Measurements from ENCODE around the gene SH3TC2.

Gene SH3TC2

DNA sequence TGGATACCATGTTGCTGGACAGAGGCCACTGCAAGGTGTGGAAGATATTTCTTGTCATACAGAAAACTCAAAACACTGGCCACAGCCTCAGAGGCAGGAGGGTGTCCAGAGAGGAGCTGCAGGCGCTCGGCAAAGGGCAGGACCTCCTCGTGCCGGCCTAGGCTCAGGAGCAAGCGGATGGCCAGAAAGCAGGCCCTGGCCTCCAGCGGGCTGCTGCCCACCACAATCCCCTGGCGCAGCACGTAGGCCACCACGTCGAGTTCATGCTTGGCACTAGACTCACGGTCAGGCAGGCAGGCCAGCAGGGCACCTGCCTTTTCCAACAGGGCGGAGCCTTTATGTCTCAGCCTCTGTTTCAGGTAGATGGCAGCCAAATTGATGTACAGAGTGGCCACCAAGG, 35.2 kb downstream of the SH3TC2 start:
- no peak for DNase-seq

DNA sequence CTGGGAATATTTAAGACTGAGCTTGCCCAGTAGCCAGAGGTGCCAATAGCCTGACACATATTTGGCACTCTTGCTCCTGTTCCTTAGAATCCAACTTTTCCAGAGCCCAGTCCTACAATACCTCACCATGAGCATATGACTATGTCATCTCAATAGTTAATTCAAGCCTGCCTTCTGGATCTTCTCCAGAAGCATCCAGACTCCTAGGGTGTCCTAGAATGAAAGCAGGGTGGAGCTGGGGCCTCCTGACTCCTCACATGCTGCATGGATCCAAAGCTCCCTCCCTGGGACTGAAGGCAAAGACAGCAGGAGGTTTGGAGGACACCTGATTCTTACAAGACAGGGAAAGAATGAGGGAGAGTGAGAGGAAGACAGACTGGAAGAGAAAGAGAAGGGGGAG, 37.9 kb downstream of the SH3TC2 start:
- DNase-seq: no peak

DNA sequence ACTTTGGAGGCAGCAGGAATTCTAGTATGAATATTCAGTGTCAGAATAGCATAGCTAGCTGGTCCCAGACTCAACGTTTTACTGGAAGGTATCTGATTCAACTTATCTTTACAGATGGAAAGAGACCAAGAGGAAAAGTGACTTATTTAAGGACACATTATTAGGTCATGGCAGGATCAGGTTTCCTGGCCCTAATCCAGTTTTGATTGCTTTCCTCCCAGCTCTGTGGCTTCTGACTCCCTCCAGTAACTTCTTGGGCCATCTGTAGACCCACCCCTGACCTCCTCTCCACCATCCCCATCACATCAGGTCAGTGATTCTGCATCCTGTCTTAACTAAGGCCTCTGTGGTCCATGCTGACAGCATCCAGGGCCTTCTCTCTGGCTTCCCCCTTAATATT, 38.4 kb downstream of the SH3TC2 start:
- no peak for DNase-seq

DNA sequence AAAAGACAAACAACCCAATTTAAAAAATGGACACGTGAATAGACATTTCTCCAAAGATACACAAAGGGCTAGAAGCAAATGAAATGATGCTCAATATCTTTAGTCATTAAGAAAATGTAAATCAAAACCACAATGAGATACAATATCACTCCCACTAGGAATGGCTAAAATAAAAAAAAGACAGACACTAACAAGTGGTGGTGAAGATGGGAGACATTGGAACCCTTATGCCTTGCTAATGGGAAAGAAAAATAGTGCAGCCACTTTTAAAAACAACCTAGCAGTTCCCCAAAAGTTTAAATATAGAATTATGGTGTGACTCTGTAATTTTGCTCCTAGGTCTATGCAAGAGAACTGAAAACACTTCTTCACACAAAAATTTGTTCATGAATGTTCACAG, 40.7 kb downstream of the SH3TC2 start:
- no peak for DNase-seq

DNA sequence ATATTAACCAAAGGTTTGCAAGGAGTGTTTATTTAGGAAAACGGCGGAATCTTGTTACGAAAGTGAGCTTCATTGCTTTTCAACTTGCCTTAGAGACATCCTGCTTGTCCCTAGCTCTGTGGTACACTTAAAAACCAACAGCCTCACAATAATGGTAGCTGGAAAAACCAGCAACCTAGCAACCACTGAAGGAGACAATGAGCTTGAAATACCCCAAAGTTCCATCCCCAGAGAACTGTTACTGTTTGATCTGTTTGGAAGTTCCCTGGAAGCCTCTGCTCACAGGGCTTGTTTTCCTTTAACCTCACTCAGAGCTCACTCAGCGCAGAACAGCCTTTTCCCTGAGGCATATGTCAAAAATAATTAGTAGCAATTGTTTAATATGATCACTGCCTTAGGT, 43.2 kb downstream of the SH3TC2 start:
- DNase-seq: no peak

DNA sequence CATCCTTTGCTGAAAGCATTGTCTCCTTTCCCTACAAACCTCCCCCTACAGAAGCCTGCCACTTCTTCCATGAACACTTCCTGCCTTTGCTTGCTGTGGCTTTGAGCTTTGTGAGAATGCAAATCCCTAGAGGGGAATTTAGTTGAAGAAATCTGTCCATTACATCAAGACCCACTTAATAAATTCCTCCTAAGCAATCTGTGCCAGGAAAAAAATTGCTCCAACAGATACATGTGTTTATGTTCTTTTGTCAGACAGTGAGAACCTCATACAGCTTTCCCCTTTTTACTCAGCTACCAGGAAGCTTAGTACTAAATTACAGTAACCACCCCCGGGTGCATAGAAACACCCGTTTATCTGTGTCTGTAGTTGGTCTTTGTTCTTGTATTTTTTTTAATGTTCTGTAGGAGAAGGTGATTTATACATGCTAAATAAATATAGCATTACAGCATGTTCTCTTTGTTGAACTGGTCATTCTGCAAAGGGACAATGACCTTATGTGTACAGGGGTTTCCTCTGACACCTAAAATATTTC, 43.9 kb downstream of the SH3TC2 start:
- DNase-seq: no peak

DNA sequence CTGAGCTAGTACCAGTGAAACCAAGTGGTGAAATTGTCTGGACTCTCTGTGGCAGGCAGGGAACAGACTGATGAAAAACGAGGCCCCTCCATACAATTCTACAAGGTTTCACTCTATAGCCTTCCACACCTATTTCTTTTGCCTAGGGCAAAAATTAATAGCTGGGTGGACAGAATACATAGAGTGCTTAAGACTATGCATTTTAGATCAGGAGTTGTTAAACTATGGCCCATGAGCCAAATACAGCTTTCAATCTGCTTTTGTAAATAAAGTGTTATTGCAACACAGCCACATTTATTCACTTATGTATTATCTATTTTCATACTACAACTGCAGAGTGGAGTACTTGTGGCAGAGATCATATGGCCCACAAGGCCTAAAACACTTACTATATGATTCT, 45.2 kb downstream of the SH3TC2 start:
- DNase-seq: no peak

DNA sequence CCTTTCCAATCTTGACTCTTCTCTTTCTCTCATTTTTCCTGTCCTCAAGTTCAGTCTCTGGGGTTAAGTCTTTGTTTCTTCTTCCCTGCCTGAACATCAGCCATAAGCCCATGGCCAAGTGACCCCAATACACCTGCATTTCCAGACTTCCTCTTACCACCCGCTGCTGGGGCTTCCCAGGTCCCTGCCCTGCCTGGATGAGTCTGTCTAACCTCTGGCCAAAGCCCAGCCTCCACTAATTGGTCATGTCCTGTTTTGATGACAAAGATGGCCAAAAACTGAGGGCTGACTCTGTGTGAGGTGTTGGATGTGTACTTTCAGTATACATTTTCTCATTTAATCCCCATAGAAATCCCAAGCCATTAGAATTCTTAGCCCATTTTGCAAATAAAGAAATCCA, 47.3 kb downstream of the SH3TC2 start:
- no peak for DNase-seq

DNA sequence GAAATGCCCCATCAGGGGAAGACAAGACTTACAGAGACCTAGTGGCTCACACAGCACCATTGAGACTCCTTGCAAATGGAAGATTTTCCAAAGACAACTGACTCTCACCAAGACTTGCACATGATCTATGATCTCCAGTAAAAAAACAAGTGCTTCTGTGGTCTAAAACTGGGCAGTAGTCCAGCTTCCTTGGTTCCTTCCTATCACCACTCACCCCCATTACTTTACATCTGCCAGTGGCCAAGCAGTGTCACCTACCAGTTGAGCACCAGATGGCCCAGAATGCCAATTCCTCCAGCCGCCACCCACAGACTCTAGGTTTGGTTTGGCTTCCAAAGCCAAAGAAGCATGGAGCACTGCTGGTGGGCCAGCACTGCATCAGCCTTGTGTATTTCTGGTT, 47.7 kb downstream of the SH3TC2 start:
- no peak for DNase-seq

DNA sequence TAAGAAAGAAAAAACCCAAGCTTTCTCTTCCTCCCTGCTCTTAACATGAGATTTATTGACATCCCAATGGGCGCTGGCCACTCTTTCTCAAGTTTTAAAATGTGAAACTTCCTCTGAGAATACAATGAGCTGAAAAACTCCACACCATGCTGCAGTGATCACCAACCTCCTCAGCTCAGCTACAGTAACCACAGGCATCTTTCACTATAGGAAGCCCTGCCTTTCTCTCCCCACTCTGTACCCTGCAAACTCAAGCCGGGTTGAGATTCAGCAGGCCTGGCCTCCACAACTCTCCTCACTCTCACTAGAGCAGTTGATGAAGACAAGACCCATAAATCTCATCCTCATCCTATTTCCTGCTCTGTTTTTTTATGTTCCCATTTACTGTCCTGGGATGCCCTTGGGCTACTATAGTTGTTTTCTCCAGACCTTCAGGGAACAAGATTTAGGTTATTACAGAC, 48.3 kb downstream of the SH3TC2 start:
- DNase-seq: no peak

DNA sequence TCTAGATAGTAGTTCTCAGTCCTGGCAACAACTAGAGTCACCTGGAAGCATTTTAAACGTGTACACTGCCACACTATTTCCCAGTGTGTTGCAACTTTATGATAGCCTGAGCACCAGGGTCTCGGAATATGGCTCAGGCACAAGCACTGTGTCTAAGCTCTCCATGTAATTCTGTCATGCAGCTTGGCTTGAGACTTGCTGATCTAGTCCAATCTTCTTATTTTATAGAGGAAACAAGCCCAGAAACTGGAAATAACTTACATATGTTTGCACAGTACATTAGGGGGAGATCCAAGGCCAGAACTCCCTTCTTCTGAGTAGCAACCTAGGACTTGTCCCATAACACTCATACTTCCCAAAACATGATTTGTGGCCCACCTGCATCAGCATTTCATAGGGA, 49.1 kb downstream of the SH3TC2 start:
- DNase-seq: no peak

DNA sequence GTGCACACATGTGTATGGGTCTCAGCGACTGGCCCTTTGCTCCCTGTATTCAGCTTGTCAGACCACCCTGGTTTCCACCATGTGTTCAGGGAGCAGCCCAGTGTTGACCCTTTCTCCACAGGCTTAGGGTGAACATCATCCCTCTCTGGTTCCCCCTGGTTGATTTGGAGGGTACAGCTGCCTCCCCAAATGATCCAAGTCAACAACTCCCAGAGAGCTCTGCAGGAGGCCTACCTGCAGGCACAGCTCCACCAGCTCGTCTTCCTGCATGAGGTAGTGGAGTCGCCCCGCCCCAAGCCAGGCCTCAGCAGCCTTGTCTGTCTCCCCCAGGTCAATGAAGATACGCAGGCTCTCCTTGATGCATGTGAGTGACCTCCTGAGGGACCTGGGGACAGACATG, 50.5 kb downstream of the SH3TC2 start:
- no peak for DNase-seq

DNA sequence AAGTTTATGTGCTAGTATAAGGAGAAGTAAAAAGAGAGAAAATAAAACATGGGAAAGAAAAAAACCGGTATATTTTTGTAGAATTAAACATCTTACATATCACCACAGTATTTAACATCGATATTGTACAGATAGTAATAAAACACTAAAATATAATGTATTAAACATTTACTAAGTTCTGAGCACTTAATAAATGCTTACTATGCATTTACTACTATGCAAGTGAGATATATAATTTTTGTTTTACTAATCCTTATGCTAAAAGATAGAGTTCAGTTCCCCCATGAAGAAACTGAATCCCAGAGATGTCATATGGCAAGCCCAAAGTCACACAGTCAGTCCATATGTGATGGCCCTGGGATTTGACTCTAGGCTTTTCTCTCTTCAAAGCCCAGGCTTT, 51.1 kb downstream of the SH3TC2 start:
- DNase-seq: no peak

DNA sequence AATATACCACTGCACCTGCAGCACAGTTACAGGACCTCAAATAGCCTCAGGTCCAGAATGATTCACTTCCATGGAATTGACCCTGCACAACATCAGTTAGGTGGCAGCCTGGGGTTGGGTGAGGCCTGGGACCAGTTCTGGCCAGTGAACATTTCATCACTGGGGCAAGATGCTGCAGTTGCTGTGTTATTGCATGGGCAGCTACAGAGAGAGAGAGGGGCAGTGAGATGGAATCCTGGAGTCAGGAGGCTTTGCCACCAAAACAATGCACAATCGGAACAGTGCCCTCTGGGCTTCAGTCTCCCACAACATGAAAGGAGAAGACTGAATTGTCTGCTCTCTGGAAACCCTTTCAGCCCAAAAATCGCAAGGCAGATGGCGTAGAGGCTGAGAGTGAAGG, 51.8 kb downstream of the SH3TC2 start:
- DNase-seq: no peak

DNA sequence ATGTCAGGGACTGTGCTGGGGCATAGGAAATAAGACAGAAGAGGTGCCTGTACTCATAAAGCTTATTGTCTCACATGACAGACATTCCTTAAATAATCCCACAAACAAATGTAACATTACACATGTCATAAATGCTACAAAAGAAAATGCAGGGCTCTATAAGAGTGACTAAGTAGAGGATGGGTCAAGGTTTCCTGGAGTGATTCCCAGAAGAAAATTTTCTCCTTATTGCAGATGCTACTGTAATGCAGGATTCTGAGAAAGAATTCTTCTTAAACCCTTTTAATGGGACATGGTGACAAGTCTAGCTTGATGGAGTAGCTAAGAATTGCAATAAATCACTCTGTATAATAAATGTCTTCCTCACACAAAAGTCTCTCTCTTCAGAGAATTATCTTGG, 55.7 kb downstream of the SH3TC2 start:
- DNase-seq: no peak

DNA sequence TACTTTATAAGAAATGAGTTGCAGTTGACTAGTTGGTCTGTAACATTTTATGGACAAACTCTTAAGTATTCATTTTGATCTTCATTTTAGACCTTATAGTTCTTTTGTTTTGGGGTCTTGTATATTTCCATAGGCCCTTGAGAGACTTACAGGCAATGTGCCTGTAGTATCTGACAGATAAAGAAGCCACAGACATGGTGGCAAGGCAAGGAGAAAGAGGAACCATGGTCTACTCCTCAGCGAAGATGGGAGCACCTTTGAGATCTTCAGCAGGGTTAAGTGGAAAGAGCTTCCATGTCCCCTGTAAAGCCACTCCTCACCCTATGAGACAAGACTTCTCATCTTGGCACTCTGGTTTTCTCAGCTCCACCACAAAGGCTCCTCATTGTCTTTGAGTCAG, 56.4 kb downstream of the SH3TC2 start:
- no peak for DNase-seq

DNA sequence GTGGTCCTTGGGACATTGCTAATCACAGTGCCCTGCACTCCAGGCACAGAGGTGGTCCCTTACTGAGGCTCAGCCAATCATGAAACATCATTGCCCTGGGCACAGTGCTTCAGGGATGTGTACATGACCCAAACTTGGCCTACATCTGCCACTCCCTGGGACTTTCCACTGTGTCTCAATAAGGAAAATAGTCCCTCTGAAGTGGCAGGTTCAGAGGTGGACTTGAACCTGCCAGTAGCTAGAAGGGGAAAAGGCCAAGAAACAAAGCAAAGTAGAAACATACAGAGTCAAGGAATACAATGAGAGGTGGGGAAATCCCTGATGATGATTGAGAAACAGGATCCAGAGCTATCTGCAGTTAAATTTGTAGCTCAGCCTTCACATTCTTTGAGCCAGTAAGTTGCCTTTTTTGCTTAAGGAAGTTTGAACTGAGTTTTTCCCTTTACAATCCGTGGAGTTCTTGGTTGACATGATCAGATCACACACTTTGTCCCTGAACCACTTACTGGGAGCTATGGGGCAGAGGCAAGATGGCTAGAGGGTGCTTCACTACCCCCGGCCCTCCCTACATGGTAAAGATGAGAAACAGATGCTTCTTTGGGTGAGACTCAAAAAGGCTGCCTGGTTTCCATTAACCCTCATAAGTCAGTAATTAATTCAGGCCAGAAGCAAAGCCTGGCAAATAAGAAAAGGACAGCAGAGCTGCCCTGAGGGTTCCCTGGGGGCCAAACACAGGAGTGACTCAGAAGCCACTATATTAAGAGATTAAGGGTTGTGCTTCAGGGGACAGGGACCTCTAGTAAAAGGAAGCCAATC, 57.6 kb downstream of the SH3TC2 start:
- DNase-seq: no peak

DNA sequence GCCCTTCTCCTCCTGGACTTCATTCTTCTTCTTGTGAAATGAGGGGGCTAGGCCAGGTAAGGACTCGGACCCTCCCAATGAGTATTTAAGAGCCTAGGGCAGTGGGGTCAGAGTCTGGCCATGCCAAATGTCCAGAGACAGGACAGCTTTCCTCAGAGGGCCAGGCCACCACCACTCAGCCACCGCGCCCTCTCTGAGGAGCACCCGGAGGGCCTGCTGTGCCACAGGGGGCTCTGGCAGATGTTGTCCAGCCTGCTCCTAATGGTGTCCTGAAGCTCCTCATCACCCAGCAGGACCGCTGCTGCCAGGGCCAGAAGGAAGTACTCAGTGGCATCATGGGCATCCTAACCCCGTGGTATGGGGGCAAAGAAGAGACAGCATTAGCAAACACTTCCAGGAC, 58.3 kb downstream of the SH3TC2 start:
- no peak for DNase-seq

DNA sequence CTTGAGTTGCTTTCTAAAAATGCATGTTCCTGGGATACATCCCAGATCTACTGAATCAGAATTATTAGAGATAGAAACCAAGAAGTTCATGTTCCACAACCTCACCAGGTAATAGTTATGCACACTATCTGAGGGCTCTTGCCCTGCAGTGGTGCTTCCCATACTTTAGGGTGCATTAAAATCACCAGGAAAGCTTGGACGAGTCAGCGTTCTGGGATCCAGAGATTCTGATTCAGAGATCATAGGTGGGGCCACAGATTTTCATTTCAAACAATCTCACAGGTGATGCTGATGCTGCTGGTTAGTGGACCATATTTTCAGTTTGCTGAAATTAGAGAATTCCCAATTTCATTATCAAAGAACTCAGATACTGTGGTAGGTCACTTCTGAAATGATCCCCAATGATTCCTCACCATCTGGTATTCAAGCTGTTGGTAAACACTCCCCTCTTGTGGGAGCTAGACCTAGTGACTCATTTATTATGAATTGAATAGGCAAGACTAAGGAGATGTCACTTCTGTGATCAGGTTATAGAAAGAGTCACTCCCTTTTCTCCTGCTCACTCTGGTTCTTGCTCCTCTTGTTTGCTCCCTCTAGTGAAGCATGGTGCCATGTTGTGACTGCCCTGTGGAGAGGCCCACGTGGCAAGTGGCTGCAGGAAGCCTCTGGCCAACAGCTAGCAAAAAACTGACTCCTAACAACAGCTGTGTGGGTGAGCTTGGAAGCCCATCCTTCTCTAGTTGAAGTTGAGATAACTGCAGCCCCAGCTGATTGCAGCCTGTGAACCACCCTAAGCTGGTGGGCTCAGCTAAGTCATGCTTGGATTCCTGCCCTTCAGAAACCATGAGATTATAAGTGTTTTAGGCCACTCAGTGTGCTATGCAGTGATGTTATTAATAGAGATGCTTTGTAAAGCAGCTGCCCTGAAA, 59.8 kb downstream of the SH3TC2 start:
- no peak for DNase-seq

DNA sequence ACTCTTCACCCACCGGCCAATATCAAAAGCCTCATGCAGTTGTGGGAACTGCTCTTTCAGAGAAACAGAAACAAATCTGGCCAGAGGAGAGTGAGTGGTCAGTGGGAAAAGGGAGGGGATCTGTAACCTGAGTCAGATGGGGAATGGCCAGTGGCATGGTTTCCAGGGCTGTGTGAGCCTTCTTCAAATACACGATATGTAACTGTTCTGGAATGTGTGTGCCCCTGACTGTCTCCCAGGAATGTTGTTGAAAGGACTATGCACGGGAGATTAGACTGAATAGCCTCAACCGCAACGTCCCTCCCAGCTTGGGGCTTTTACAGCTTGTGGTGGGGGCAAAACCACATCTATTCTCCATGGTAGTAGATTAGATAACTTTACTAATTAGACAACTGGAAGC, 60.8 kb downstream of the SH3TC2 start:
- DNase-seq: no peak

DNA sequence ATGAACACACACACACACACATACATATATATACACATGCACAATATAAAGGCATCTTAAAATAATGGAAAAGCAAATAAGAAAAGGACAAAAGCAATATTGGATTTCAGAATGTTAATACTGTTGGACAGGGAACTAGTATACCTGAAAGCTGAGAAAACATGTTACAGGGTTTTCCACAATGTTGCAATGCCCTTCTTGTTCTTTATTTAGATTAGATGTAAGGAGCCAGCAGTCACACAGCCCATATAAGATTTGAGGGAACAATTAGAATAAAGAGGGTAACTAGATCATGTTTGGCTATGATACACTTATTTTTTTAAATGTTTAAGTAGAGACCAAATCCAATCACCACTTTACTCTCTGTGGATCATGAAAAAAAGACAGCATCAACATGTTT, 61.7 kb downstream of the SH3TC2 start:
- no peak for DNase-seq

DNA sequence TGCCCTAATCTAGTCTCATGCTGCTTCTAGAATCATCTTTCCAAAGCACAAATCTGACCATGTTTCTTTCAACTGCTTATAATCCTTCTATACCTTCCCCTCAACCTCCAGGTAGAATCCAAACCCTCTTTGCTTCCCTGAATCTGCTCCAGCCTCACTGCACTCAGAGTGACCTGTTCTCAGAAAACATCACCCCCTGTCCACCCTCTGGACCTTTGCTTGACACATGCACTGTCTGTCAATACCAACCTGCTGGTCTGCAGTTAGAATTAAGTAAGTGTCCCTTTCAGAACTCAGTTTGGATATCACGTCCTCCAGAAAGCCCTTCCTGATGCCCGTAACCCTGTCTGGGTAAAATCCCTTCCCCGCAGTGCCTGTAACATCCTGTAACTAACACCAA, 63.1 kb downstream of the SH3TC2 start:
- no peak for DNase-seq

DNA sequence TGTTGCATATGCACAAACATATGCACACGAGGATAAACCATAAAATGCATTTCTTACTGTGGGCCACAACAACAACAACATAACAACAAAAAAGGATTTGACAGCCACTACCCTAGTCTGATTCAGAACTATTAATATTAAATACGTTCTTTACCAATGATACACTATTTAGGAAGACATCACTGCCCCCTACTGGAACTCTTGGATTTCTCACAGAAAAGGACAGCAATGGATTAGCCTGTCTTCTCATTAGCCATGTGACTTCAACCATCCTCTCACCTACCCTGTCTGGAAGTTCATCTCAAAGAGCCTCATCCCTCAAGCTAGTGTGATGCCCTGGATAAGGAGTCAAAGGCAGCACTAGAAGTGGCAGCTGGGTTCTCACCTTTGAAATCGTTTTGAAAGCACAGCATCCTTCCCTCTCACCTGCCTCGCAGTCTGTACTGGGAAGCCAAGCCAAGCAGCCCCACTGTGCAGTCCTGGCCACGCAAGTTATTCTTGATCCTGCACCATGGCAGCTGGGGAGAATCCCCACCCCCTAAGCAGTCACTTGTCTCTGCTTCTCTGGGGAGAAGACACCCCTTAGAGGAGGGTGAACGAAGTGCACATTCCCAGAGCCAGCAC, 64.6 kb downstream of the SH3TC2 start:
- DNase-seq: no peak

DNA sequence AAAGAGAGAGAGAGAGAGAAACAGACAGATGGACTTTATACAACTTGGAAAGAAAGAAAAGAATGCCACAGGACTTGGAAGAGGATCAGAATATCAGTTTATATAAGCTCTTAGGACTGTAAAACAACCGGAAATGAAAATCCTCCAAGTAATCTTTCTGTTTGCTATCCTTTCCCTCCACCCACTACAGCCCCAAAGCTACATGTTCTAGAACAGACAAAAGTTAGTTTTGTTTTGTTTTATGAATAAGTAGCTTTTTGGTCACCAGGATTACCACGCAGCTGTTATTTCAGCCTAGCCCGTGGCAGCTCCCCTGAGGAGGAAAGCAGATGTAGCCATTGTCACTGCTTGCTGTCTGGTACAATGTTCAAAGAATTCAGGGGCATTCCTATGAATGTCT, 66.6 kb downstream of the SH3TC2 start:
- no peak for DNase-seq
